HUDEP-2 (cell line): ENCODE results near the gene COL4A1.

Experiments
- DNase-seq, 76 experiments: peaks; one replicate each; lab custom pipeline; 2025; ENCODE audit not compliant: unreplicated experiment in 76 of 76; lab: John Stamatoyannopoulos, UW

COL4A1 gene

GRCh38 chr13:110227864-110228643 lies 78.9 kb downstream of the COL4A1 start:
- no peak for DNase-seq

GRCh38 chr13:110227416-110227815 lies 79.5 kb downstream of the COL4A1 start:
- DNase-seq, result no peak

- DNase-seq, result no peak
Measured at GRCh38 chr13:110225609-110226574, 81.1 kb downstream of the COL4A1 start.

GRCh38 chr13:110225003-110225402 lies 82.0 kb downstream of the COL4A1 start:
- DNase-seq, result no peak

GRCh38 chr13:110224519-110224918 lies 82.4 kb downstream of the COL4A1 start:
- no peak for DNase-seq

GRCh38 chr13:110221406-110222117 lies 85.4 kb downstream of the COL4A1 start:
- no peak for DNase-seq

GRCh38 chr13:110220471-110220870 lies 86.5 kb downstream of the COL4A1 start:
- DNase-seq, result no peak

- no peak for DNase-seq
Measured at GRCh38 chr13:110218581-110219201, 88.3 kb downstream of the COL4A1 start.

- no peak for DNase-seq
Measured at GRCh38 chr13:110217811-110218210, 89.1 kb downstream of the COL4A1 start.

- no peak for DNase-seq
Measured at GRCh38 chr13:110217085-110217484, 89.9 kb downstream of the COL4A1 start.

GRCh38 chr13:110216398-110217041 lies 90.4 kb downstream of the COL4A1 start:
- no peak for DNase-seq

GRCh38 chr13:110216006-110216397 lies 91.0 kb downstream of the COL4A1 start:
- no peak for DNase-seq

GRCh38 chr13:110215606-110216005 lies 91.4 kb downstream of the COL4A1 start:
- no peak for DNase-seq

- DNase-seq, result no peak
Measured at GRCh38 chr13:110214637-110215036, 92.3 kb downstream of the COL4A1 start.

GRCh38 chr13:110213461-110214074 lies 93.4 kb downstream of the COL4A1 start:
- no peak for DNase-seq

- no peak for DNase-seq
Measured at GRCh38 chr13:110212529-110212928, 94.4 kb downstream of the COL4A1 start.

GRCh38 chr13:110211735-110212134 lies 95.2 kb downstream of the COL4A1 start:
- DNase-seq, result no peak

- DNase-seq, result no peak
Measured at GRCh38 chr13:110211046-110211445, 95.9 kb downstream of the COL4A1 start.

- no peak for DNase-seq
Measured at GRCh38 chr13:110210604-110210985, 96.4 kb downstream of the COL4A1 start.
